WTC11 (cell line): ENCODE data around the gene EXOSC1. TPM values are rescaled to one million over a fixed set of nuclear protein-coding genes. Genes with fewer than 3 reads are reported as not detected.

Experiments
- ATAC-seq: fragments of 200-7000 bp; cut with Tn5 transposase; 2 replicates; pipeline ENCODE4 v1.10.0; 2021; ENCODE audit warnings: mild to moderate bottlenecking, moderate library complexity
- CTCF ChIA-PET: fragments of 300-600 bp; sonication (Branson Sonifier 250); formaldehyde crosslinking; loops from one replicate; lab custom pipeline; 2021; ENCODE audit warnings: antibody characterized with exemption; lab: Charles Lee
- POLR2A ChIA-PET: fragments of 350-600 bp; sonication (Branson Sonifier 250); formaldehyde crosslinking; loops from one replicate; lab custom pipeline; 2021; ENCODE audit warnings: antibody characterized with exemption; lab: Charles Lee
- DNase-seq: peaks from one replicate; pipeline ENCODE4 v3.0.0; 2021; ENCODE audit warnings: low spot score
- H3K27ac Mint-ChIP-seq: 2 replicates; pipeline ENCODE4 v1.8.0; 2021; ENCODE audit warnings: mixed read lengths
- H3K27me3 Mint-ChIP-seq: 2 replicates; pipeline ENCODE4 v1.8.0; 2021; ENCODE audit warnings: low read depth, mild to moderate bottlenecking, moderate library complexity, mixed read lengths
- H3K36me3 Mint-ChIP-seq: 2 replicates; pipeline ENCODE4 v1.8.0; 2021; ENCODE audit warnings: mixed read lengths
- H3K4me1 Mint-ChIP-seq: 2 replicates; pipeline ENCODE4 v1.8.0; 2022; ENCODE audit warnings: mixed read lengths
- H3K4me3 Mint-ChIP-seq: 2 replicates; pipeline ENCODE4 v1.8.0; 2021; ENCODE audit warnings: mild to moderate bottlenecking, moderate library complexity, mixed read lengths
- H3K9me3 Mint-ChIP-seq: 2 replicates; pipeline ENCODE4 v1.8.0; 2021; ENCODE audit warnings: mixed read lengths
- AFF4 ChIP-seq: sonication (generic); formaldehyde crosslinking; IDR thresholded peaks from 2 replicates; pipeline ENCODE4 v1.8.1; 2023; ENCODE audit warnings: mild to moderate bottlenecking, missing genetic modification reagents, borderline replicate concordance
- ATF1 ChIP-seq: sonication (generic); formaldehyde crosslinking; IDR thresholded peaks from 2 replicates; pipeline ENCODE4 v1.8.1; 2023; ENCODE audit warnings: mild to moderate bottlenecking, moderate library complexity, missing genetic modification reagents
- ELF4 ChIP-seq: sonication (generic); formaldehyde crosslinking; IDR thresholded peaks from 2 replicates; pipeline ENCODE4 v1.8.1; 2022; ENCODE audit warnings: low read depth, mild to moderate bottlenecking, moderate library complexity, missing genetic modification reagents
- ERG ChIP-seq: fragments of 250-450 bp; sonication (Bioruptor Pico); IDR thresholded peaks from 2 replicates; pipeline ENCODE4 v1.8.0; 2021; ENCODE audit warnings: mild to moderate bottlenecking
- FOXK1 ChIP-seq: sonication (generic); formaldehyde crosslinking; IDR thresholded peaks from 2 replicates; pipeline ENCODE4 v1.8.0; 2022; ENCODE audit warnings: mild to moderate bottlenecking, moderate library complexity, missing genetic modification reagents
- IRF2 ChIP-seq: sonication (generic); formaldehyde crosslinking; IDR thresholded peaks from 2 replicates; pipeline ENCODE4 v1.8.0; 2022; ENCODE audit warnings: low read depth, missing genetic modification reagents, borderline replicate concordance
- NR2C2 ChIP-seq: sonication (generic); formaldehyde crosslinking; IDR thresholded peaks from 2 replicates; pipeline ENCODE4 v1.8.0; 2022; ENCODE audit warnings: mild to moderate bottlenecking, missing genetic modification reagents
- TP53 ChIP-seq: sonication (generic); formaldehyde crosslinking; IDR thresholded peaks from 2 replicates; pipeline ENCODE4 v1.8.1; 2023; ENCODE audit warnings: mild to moderate bottlenecking, missing genetic modification reagents
- ZMAT4 ChIP-seq: fragments of 250-450 bp; sonication (Bioruptor Pico); IDR thresholded peaks from 2 replicates; pipeline ENCODE4 v1.9.0; 2021; ENCODE audit warnings: mild to moderate bottlenecking
- ZNF425 ChIP-seq: fragments of 250-450 bp; sonication (Bioruptor Pico); conservative IDR thresholded peaks from 2 replicates; pipeline ENCODE4 v1.9.0; 2021; ENCODE audit warnings: mild to moderate bottlenecking
- ZNF532 ChIP-seq: fragments of 250-450 bp; sonication (Bioruptor Pico); IDR thresholded peaks from 2 replicates; pipeline ENCODE4 v1.9.0; 2021; ENCODE audit warnings: mild to moderate bottlenecking, borderline replicate concordance
- total RNA-seq: library from RNA; stranded (reverse); gene quantifications from 3 replicates; pipeline ENCODE4 v1.2.3, GENCODE V29; 2021

Gene EXOSC1
- total RNA-seq, 1 experiment from 2014 or later, result 53.7 TPM

GRCh38 chr10:97434557-97434956 lies 11.2 kb downstream of the EXOSC1 start:
- TF ChIP-seq ZNF532 (CRISPR knock-in tag) (no peak), FOXK1 (CRISPR knock-in tag) (no peak), ZMAT4 (CRISPR knock-in tag) (peak; percentile 79), IRF2 (no peak)
- ATAC-seq, result peak; percentile 38; the same call in 1 of the 2 replicates
- H3K4me3 Mint-ChIP-seq, result no peak overlapping the region

GRCh38 chr10:97434055-97434454 lies 11.8 kb downstream of the EXOSC1 start:
- H3K27me3 Mint-ChIP-seq, result no peaks in the 10 kb centered on the region
- no peaks in the 10 kb centered on the region for H3K9me3 Mint-ChIP-seq
- CTCF ChIA-PET, result interaction anchor here (1.0 to 1.8 kb wide), 6 partner anchors 9 to 63 kb away, joined by 3 to 6 read pairs (median 4); no protein-coding TSS in a partner anchor
- peak; percentile 52 for ATAC-seq
- POLR2A ChIA-PET, result interaction anchor here (1.0 to 1.2 kb wide), 2 partner anchors 20 to 33 kb away, joined by 3 read pairs; partner anchors contain the start of gene RRP12
- DNase-seq, result no peak
- H3K4me3 Mint-ChIP-seq, result no peak overlapping the region
- TF ChIP-seq ATF1 (CRISPR knock-in tag) (no peak), ELF4 (CRISPR knock-in tag) (no peak), NR2C2 (CRISPR knock-in tag) (no peak), AFF4 (CRISPR knock-in tag) (no peak), ZMAT4 (CRISPR knock-in tag) (peak; percentile 51; the same call in 1 of the 2 replicates), TP53 (CRISPR knock-in tag) (no peak), ERG (CRISPR knock-in tag) (no peak), ZNF425 (CRISPR knock-in tag) (no peak), FOXK1 (CRISPR knock-in tag) (no peak)
- TF ChIP-seq, all 79 proteins: peak for 1
- Mint-ChIP-seq H3K36me3 (peaks cover 74% of the 10 kb centered on the region), H3K4me1 (peaks cover 6% of the 10 kb centered on the region), H3K27ac (peak overlapping the region; percentile 39; the same call in 1 of the 2 replicates)

More at GRCh38 chr10:97434557-97434956, 11.2 kb downstream of the EXOSC1 start:
- ChIA-PET CTCF (interaction anchor here (1.0 to 1.8 kb wide), 5 partner anchors 10 to 28 kb away, joined by 3 to 6 read pairs (median 4); no protein-coding TSS in a partner anchor), POLR2A (interaction anchor here (0.7 to 1.2 kb wide), 2 partner anchors 20 kb away, joined by 3 to 8 read pairs; no protein-coding TSS in a partner anchor)
- no peaks in the 10 kb centered on the region for H3K9me3 Mint-ChIP-seq
- peak overlapping the region; percentile 39 for H3K27ac Mint-ChIP-seq
- peaks cover 73% of the 10 kb centered on the region for H3K36me3 Mint-ChIP-seq
- DNase-seq, result no peak
- peaks cover under 1% of the 10 kb centered on the region for H3K4me1 Mint-ChIP-seq
- H3K27me3 Mint-ChIP-seq, result no peaks in the 10 kb centered on the region
